GM12878 (cell line): Measurements from ENCODE around the gene NLN. TPM values are rescaled to one million over a fixed set of nuclear protein-coding genes. Genes with fewer than 3 reads are reported as not detected.
A peak's percentile ranks its signal among the peaks of the same experiment; 100 is the strongest.

Experiments
- ATAC-seq: fragments of 200-7000 bp; cut with Tn5 transposase; 3 replicates; pipeline ENCODE4 v1.9.1; 2020; ENCODE audit warnings: mild to moderate bottlenecking, moderate library complexity
- Bru-seq: library from RNA; stranded (reverse); fragments of 400-500 nt; gene quantifications from one replicate; lab custom pipeline; 2021; lab: Mats Ljungman, UMichigan
- BruChase-seq, 2 experiments: library from RNA; stranded (reverse); fragments of 400-500 nt; gene quantifications; one replicate each; lab custom pipeline; 2021; lab: Mats Ljungman, UMichigan
- BruUV-seq: library from RNA; stranded (reverse); fragments of 400-500 nt; replicated peaks from 2 replicates; lab custom pipeline; 2021; lab: Mats Ljungman, UMichigan
- CTCF ChIA-PET: fragments of 300-600 bp; sonication (Branson Sonifier 250); formaldehyde crosslinking; extraction: SDS; loops from one replicate; lab custom pipeline; 2021; ENCODE audit warnings: inconsistent platforms; lab: Yijun Ruan, JAX
- POLR2A ChIA-PET: fragments of 350-600 bp; formaldehyde crosslinking; extraction: SDS; loops from one replicate; lab custom pipeline; 2021; ENCODE audit warnings: inconsistent platforms; lab: Charles Lee
- RAD21 ChIA-PET: fragments of 300-600 bp; sonication (Branson Sonifier 250); formaldehyde crosslinking; loops from one replicate; lab custom pipeline; 2023; ENCODE audit warnings: antibody characterized with exemption; ENCODE audit not compliant: unreplicated experiment; lab: Charles Lee
- SMC1A ChIA-PET: fragments of 300-600 bp; sonication (Branson Sonifier 250); formaldehyde crosslinking; loops from one replicate; lab custom pipeline; 2023; ENCODE audit not compliant: unreplicated experiment, uncharacterized antibody; lab: Charles Lee
- DNase-seq: peaks from one replicate; pipeline ENCODE4 v3.0.0-alpha.2; 2011; ENCODE audit warnings: low read depth, low spot score
- FAIRE-seq: peaks from 3 replicates; lab custom pipeline; 2011; peaks lifted over from hg19 to GRCh38; lab: Jason Lieb, UNC
- H2AFZ ChIP-seq: 2 replicates; pipeline ENCODE4 v1.6.0; 2011; ENCODE audit warnings: low read depth, low read length, control low read depth; ENCODE audit not compliant: control insufficient read depth
- H3K27ac ChIP-seq: 2 replicates; pipeline ENCODE4 v1.5.1; 2011; ENCODE audit warnings: control low read depth; ENCODE audit not compliant: control insufficient read depth, insufficient read depth
- H3K27me3 ChIP-seq, 2 experiments: replicated peaks in 1 of 2; 2 replicates each; pipeline versions ENCODE4 v1.6.0 to v1.6.1; 2011; ENCODE audit warnings: low read length in 1 of 2; ENCODE audit not compliant: control insufficient read depth in 2 of 2, insufficient read depth in 2 of 2
- H3K36me3 ChIP-seq, 2 experiments: 2 replicates each; pipeline ENCODE4 v1.5.1; 2011; ENCODE audit warnings: low read length in 1 of 2; ENCODE audit not compliant: control insufficient read depth in 2 of 2, insufficient read depth in 2 of 2
- H3K4me1 ChIP-seq: 2 replicates; pipeline ENCODE4 v1.6.1; 2011; ENCODE audit warnings: mild to moderate bottlenecking, low read length, moderate library complexity, mixed read lengths; ENCODE audit not compliant: control insufficient read depth, insufficient read depth
- H3K4me2 ChIP-seq: 2 replicates; pipeline ENCODE4 v1.6.0; 2011; ENCODE audit warnings: control low read depth; ENCODE audit not compliant: control insufficient read depth, insufficient read depth
- H3K4me3 ChIP-seq: fragments of 200-600 bp; sonication (generic); 2 replicates; pipeline ENCODE4 v1.5.1; 2016
- H3K79me2 ChIP-seq: 2 replicates; pipeline ENCODE4 v1.6.0; 2011; ENCODE audit warnings: low read length; ENCODE audit not compliant: control insufficient read depth, insufficient read depth
- H3K9ac ChIP-seq: 2 replicates; pipeline ENCODE4 v1.8.0; 2011; ENCODE audit warnings: low read length, control low read depth, mixed read lengths; ENCODE audit not compliant: control insufficient read depth, insufficient read depth
- H3K9me3 ChIP-seq: replicated peaks from 3 replicates; pipeline ENCODE4 v1.5.1; 2011; ENCODE audit warnings: mild to moderate bottlenecking, low read length; ENCODE audit not compliant: control insufficient read depth, insufficient read depth
- H4K20me1 ChIP-seq: 2 replicates; pipeline ENCODE4 v1.6.0; 2011; ENCODE audit not compliant: control insufficient read depth, insufficient read depth
- BACH1 ChIP-seq: fragments of 450-650 bp; IDR thresholded peaks from 2 replicates; pipeline ENCODE4 v1.6.1; 2017; ENCODE audit warnings: mild to moderate bottlenecking, borderline replicate concordance
- BHLHE40 ChIP-seq, 2 experiments: fragments of 450-650 bp in 1 of 2; IDR thresholded peaks; 2 replicates each; pipeline ENCODE4 v1.6.1; 2011 to 2017; ENCODE audit warnings: low read depth in 2 of 2, borderline replicate concordance in 1 of 2, improper control_type of control experiment in 1 of 2, low read length in 1 of 2, mild to moderate bottlenecking in 1 of 2
- DPF2 ChIP-seq: fragments of 450-650 bp; IDR thresholded peaks from 2 replicates; pipeline ENCODE4 v1.6.1; 2017; ENCODE audit warnings: mild to moderate bottlenecking
- EGR1 ChIP-seq, 2 experiments: IDR thresholded peaks; 1 replicate in 1 of 2; 2 replicates in 1 of 2; pipeline ENCODE4 v1.6.1; 2011 to 2012; ENCODE audit warnings: low read depth in 2 of 2, low read length in 2 of 2, borderline replicate concordance in 1 of 2, mild to moderate bottlenecking in 1 of 2, moderate library complexity in 1 of 2
- GATAD2B ChIP-seq: fragments of 450-650 bp; conservative IDR thresholded peaks from 2 replicates; pipeline ENCODE4 v1.6.1; 2017; ENCODE audit warnings: low read depth, mild to moderate bottlenecking, moderate library complexity
- IKZF1 ChIP-seq: fragments of 450-650 bp; conservative IDR thresholded peaks from 2 replicates; pipeline ENCODE4 v1.6.1; 2017; ENCODE audit warnings: antibody characterized with exemption, mild to moderate bottlenecking
- KAT2A ChIP-seq: conservative IDR thresholded peaks from 2 replicates; pipeline ENCODE4 v1.6.1; 2011; ENCODE audit warnings: low read depth, low read length; ENCODE audit not compliant: control insufficient read depth
- KLF5 ChIP-seq: fragments of 450-650 bp; IDR thresholded peaks from 2 replicates; pipeline ENCODE4 v1.6.1; 2014; ENCODE audit warnings: mild to moderate bottlenecking; ENCODE audit not compliant: partially characterized antibody
- POLR2AphosphoS2 ChIP-seq: IDR thresholded peaks from 2 replicates; pipeline ENCODE4 v1.6.1; 2011; ENCODE audit warnings: low read depth, mild to moderate bottlenecking, low read length, improper control_type of control experiment, moderate library complexity
- RUNX3 ChIP-seq: IDR thresholded peaks from 2 replicates; pipeline ENCODE4 v1.6.1; 2012; ENCODE audit warnings: low read length, inconsistent platforms
- WRNIP1 ChIP-seq: IDR thresholded peaks from 2 replicates; pipeline ENCODE4 v1.6.1; 2011; ENCODE audit warnings: low read depth, low read length, improper control_type of control experiment, borderline replicate concordance
- YY1 ChIP-seq: IDR thresholded peaks from 2 replicates; pipeline ENCODE4 v1.6.1; 2011; ENCODE audit warnings: low read depth, mild to moderate bottlenecking, low read length
- ZNF207 ChIP-seq: fragments of 450-650 bp; IDR thresholded peaks from 2 replicates; pipeline ENCODE4 v1.6.1; 2014; ENCODE audit warnings: antibody characterized with exemption, mild to moderate bottlenecking, borderline replicate concordance
- WGBS: methylation state at CpG from one replicate; pipeline ENCODE4 v1.1.6; 2016; ENCODE audit warnings: low lambda C conversion rate; ENCODE audit not compliant: insufficient replicate concordance, insufficient coverage; ENCODE audit errors: missing lambda C conversion rate; 5-methylcytosine and 5-hydroxymethylcytosine counted together
- in situ Hi-C: fragments of 300-500 bp; cut with MboI; formaldehyde crosslinking; loops from 9 replicates; pipeline ENCODE4 v1.14.3; 2018; ENCODE audit warnings: mixed read lengths
- intact Hi-C: fragments of 100-400 bp; cut with micrococcal nuclease; formaldehyde crosslinking; loops from one replicate; pipeline ENCODE4 v1.14.2; 2022; ENCODE audit not compliant: unreplicated experiment
- long read RNA-seq, 2 experiments: library from polyadenylated mRNA; unstranded; transcript quantifications; one replicate each; pipeline ENCODE4 v2.0.0, GENCODE V29; 2019 to 2020
- polyA minus RNA-seq, 3 experiments: library from RNA; depleted of rRNA, polyadenylated mRNA; stranded (reverse); fragments of >200 nt; gene quantifications; 2 replicates each; pipeline ENCODE4 v1.2.3, GENCODE V29; 2011
- polyA plus RNA-seq, 11 experiments: library from polyadenylated mRNA; depleted of rRNA in 4 of 11; unstranded in 6 of 11; stranded (reverse) in 5 of 11; fragments of >200 nt; fragmentation: Nextera tagmentation in 4 of 11; fragmentation: Illumina TruSeq in 1 of 11; extraction: Ambion mirVana in 4 of 11; extraction: Trizol in 1 of 11; gene quantifications; 1 replicate in 1 of 11; 2 replicates in 10 of 11; pipeline versions ENCODE4 v1.2.1 to v1.2.3, GENCODE V29; 2011 to 2016; ENCODE audit warnings: inconsistent platforms in 2 of 11, missing spikeins in 2 of 11, low read depth in 1 of 11
- total RNA-seq, 4 experiments: library from RNA; depleted of rRNA in 3 of 4; stranded (reverse); fragments of >200 nt in 3 of 4; fragmentation: Illumina TruSeq in 1 of 4; extraction: Trizol in 1 of 4; gene quantifications; 2 replicates each; pipeline versions ENCODE4 v1.2.1 to v1.2.3, GENCODE V29; 2013 to 2021
- TF ChIP-seq, protein P1 (sequence below): fragments of 450-650 bp; IDR thresholded peaks from 2 replicates; pipeline ENCODE4 v1.6.1; 2017; ENCODE audit warnings: low read depth, mild to moderate bottlenecking, moderate library complexity
- TF ChIP-seq, protein P2 (sequence below): IDR thresholded peaks from 2 replicates; pipeline ENCODE4 v1.6.1; 2011; ENCODE audit warnings: low read depth, low read length, improper control_type of control experiment, borderline replicate concordance

NLN gene
- 22.6 and 24.3 TPM in 2 replicates for total RNA-seq (2013; cell fraction: nucleolus; rRNA removed)
- total RNA-seq (2014; rRNA removed) (29.6 and 31.6 TPM in 2 replicates), total RNA-seq (2014; rRNA removed; fragmentation: Illumina TruSeq; extraction: Trizol) (33.4 and 35.1 TPM in 2 replicates), total RNA-seq (2021) (38.8 and 43.8 TPM in 2 replicates), polyA plus RNA-seq (2011; rRNA removed) (15.9 and 23.4 TPM in 2 replicates), polyA plus RNA-seq (2014; fragmentation: Illumina TruSeq; extraction: Trizol) (35.2 and 40.4 TPM in 2 replicates), polyA plus RNA-seq (2014; fragmentation: Nextera tagmentation; extraction: Ambion mirVana) (1 to 10 TPM; 6.8 to 9.2 TPM), polyA plus RNA-seq (2014; rRNA removed) (26.0 and 27.8 TPM in 2 replicates), polyA plus RNA-seq (2016; fragmentation: Nextera tagmentation; extraction: Ambion mirVana) (10 to 100 TPM; 56.1 to 56.9 TPM), polyA minus RNA-seq (2011; rRNA and poly(A)+ RNA removed) (28.8 and 32.2 TPM in 2 replicates), Bru-seq, nascent RNA (percentile 60 among the genes with signal in this experiment), BruChase-seq, experiment 1, labeled RNA remaining after a 6-hour chase (percentile 56 among the genes with signal in this experiment), BruChase-seq, experiment 2, labeled RNA remaining after a 2-hour chase (percentile 53 among the genes with signal in this experiment)
- polyA plus RNA-seq (2011; ENCODE audit: low read depth) = 6.9 TPM
- 11.4 and 11.6 TPM in 2 replicates for polyA plus RNA-seq (2011; cell fraction: cytosol; rRNA removed)
- 6.4 and 7.1 TPM in 2 replicates for polyA plus RNA-seq (2011; cell fraction: nucleus; rRNA removed)
- 8.4 and 10.3 TPM in 2 replicates for polyA plus RNA-seq (2012)
- polyA minus RNA-seq (2011; cell fraction: cytosol; rRNA and poly(A)+ RNA removed) = 7.1 and 11.5 TPM in 2 replicates
- 4.8 and 7.5 TPM in 2 replicates for polyA minus RNA-seq (2011; cell fraction: nucleus; rRNA and poly(A)+ RNA removed)
- long read RNA-seq, experiment 1, full-length matches to known transcripts = 11 of 17 reads
- long read RNA-seq, experiment 1, partial matches to known transcripts = 3 of 17 reads
- long read RNA-seq, experiment 1, other reads (novel, unspliced or antisense) = 3 of 17 reads
- long read RNA-seq, experiment 2, full-length matches to known transcripts = 44 of 73 reads
- long read RNA-seq, experiment 2, partial matches to known transcripts = 15 of 73 reads
- long read RNA-seq, experiment 2, other reads (novel, unspliced or antisense) = 14 of 73 reads

DNA sequence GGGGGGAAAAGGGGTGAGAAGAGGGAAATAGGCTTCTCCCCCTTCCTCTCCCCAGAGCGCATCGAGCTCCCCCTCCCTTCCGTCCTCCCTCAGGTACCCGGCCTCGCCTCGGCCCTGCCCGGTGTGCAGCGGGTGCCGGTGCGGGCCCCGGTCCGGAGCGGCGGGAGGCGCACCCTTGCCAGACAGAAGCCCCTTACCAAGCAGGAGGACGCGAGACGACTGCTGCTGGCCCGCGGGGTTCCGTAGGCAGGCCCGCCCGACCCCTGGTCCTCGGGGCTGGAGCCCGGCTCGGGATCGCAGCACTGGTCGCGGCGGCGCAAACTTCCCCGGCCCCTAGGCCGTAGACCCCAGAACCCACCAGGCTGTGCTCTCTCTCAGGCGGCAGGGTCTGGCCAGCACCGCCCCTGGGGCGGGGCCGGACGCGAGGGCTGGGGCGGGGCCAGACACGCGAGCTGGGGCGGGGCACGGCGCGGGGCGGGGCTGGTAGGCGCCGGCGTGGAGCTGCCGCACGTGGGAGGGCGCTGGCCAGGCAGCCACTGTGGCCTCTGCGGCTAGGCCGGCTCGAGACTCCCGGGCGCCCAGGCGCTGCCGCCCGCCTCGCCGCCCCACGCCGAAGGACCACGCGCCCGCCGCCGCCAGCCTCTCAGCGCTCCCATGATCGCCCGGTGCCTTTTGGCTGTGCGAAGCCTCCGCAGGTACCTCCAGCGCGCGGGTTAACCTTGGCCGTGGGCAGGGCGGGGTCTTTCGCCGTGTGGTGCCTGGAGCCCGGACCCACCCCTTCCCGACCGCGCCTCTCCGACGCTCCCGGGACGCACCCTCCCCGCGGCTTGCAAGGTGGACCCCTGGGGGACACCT, at the start of gene NLN, which contains the start of gene SGTB:
TSS of gene NLN (plus strand) at position 486 of the 855 bp plus-strand sequence. CDS start at position 655, 169 bp downstream.
TSS of gene SGTB (minus strand) at position 390 of the 855 bp plus-strand sequence. CDS start 1,302 bp downstream, outside the sequence.
- H3K27ac ChIP-seq = peak within 1 kb of the TSS; percentile 78
- H3K4me2 ChIP-seq = peak within 1 kb of the TSS; percentile 85
- ChIA-PET RAD21 (interaction anchor here (0.6 to 1.9 kb wide), 7 partner anchors 9 to 239 kb away, joined by 3 to 5 read pairs (median 3); partner anchors contain the start of gene TRIM23), POLR2A (interaction anchor here (0.6 to 2.0 kb wide), 3 partner anchors 11 to 204 kb away, joined by 3 to 17 read pairs (median 5); partner anchors contain the start of gene ERBIN), SMC1A (interaction anchor here (1.1 kb wide), 2 partner anchors 10 to 18 kb away, joined by 3 read pairs; no protein-coding TSS in a partner anchor), CTCF (interaction anchor here (1.2 kb wide), 1 partner anchor 434 kb away, joined by 3 read pairs; no protein-coding TSS in a partner anchor)
- H3K4me3 ChIP-seq = peak within 1 kb of the TSS; percentile 91
- no peak for DNase-seq
- no peaks in the 10 kb centered on the region for H3K36me3 ChIP-seq
- under 1% methylated on average over 67 of the region's 92 CpGs for WGBS
- intact Hi-C loops = loop anchor here (5.0 kb wide), 2 partner anchors 105 to 205 kb away; partner anchors contain the start of gene ERBIN
- no peaks in the 10 kb centered on the region for H3K9me3 ChIP-seq
- H3K9ac ChIP-seq = peak within 1 kb of the TSS; percentile 83
- ATAC-seq = peak; percentile 93
- H3K4me1 ChIP-seq = 0 out of 2 replicates have a peak, but pooled peaks cover 4% of the 10 kb centered on the region
- no peaks in the 10 kb centered on the region for H3K27me3 ChIP-seq
- peaks cover 40% of the 10 kb centered on the region for H3K79me2 ChIP-seq
- peak within 1 kb of the TSS; percentile 93 for H2AFZ ChIP-seq
- BruUV-seq = no TSS peak
- in situ Hi-C loops = no loop called here
- H4K20me1 ChIP-seq = no peaks in the 10 kb centered on the region
- no peak for FAIRE-seq
- TF ChIP-seq KLF5 (no peak), POLR2AphosphoS2 (no peak), BACH1 (peak; percentile 90), ZNF207 (no peak), DPF2 (peak; percentile 77), RUNX3 (peak; percentile 42; the same call in 1 of the 2 replicates), GATAD2B (peak; percentile 91; the same call in 1 of the 2 replicates), KAT2A (no peak), YY1 (peak; percentile 34; the same call in 1 of the 2 replicates), WRNIP1 (no peak), BHLHE40 (IDR thresholded peaks at IDR 0.05; ENCODE audit: borderline replicate concordance in 1 of 2, low read depth in 2 of 2, low read length in 1 of 2) (peak; percentile 83 to 96; a peak in 3 of 4 replicates), EGR1 (IDR thresholded peaks at IDR 0.05; ENCODE audit: borderline replicate concordance in 1 of 2, low read depth in 2 of 2, low read length in 2 of 2) (peak in 1 of 2 experiments; percentile 67; a peak in 1 of 3 replicates), IKZF1 (peak; percentile 72)
- TF ChIP-seq, protein P1, sequence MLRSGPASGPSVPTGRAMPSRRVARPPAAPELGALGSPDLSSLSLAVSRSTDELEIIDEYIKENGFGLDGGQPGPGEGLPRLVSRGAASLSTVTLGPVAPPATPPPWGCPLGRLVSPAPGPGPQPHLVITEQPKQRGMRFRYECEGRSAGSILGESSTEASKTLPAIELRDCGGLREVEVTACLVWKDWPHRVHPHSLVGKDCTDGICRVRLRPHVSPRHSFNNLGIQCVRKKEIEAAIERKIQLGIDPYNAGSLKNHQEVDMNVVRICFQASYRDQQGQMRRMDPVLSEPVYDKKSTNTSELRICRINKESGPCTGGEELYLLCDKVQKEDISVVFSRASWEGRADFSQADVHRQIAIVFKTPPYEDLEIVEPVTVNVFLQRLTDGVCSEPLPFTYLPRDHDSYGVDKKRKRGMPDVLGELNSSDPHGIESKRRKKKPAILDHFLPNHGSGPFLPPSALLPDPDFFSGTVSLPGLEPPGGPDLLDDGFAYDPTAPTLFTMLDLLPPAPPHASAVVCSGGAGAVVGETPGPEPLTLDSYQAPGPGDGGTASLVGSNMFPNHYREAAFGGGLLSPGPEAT = no peak
- TF ChIP-seq, protein P2, sequence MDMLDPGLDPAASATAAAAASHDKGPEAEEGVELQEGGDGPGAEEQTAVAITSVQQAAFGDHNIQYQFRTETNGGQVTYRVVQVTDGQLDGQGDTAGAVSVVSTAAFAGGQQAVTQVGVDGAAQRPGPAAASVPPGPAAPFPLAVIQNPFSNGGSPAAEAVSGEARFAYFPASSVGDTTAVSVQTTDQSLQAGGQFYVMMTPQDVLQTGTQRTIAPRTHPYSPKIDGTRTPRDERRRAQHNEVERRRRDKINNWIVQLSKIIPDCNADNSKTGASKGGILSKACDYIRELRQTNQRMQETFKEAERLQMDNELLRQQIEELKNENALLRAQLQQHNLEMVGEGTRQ = no peak
